HG03039 (cell line): ENCODE measurements around the gene CACNA2D3.

Source experiments
- ATAC-seq: cut with Tn5 transposase; IDR thresholded peaks from one replicate; pipeline ENCODE4 v1.9.1; 2021; ENCODE audit warnings: mild to moderate bottlenecking, moderate library complexity; ENCODE audit not compliant: unreplicated experiment

Gene CACNA2D3

GRCh38 chr3:54713031-54713430, 590.7 kb downstream of the CACNA2D3 start:
- no peak for ATAC-seq

GRCh38 chr3:54713455-54713854, 591.1 kb downstream of the CACNA2D3 start:
- no peak for ATAC-seq

- no peak for ATAC-seq
Measured at GRCh38 chr3:54714035-54714434, 591.7 kb downstream of the CACNA2D3 start.

- no peak for ATAC-seq
Measured at GRCh38 chr3:54717506-54717905, 595.2 kb downstream of the CACNA2D3 start.

GRCh38 chr3:54719914-54720313, 597.6 kb downstream of the CACNA2D3 start:
- ATAC-seq: no peak

- ATAC-seq: no peak
Measured at GRCh38 chr3:54720604-54721003, 598.3 kb downstream of the CACNA2D3 start.

GRCh38 chr3:54731732-54732445, 609.5 kb downstream of the CACNA2D3 start:
- ATAC-seq: no peak

- no peak for ATAC-seq
Measured at GRCh38 chr3:54733106-54734006, 611.0 kb downstream of the CACNA2D3 start.

GRCh38 chr3:54736459-54736858, 614.1 kb downstream of the CACNA2D3 start:
- ATAC-seq: no peak

GRCh38 chr3:54743755-54744154, 621.4 kb downstream of the CACNA2D3 start:
- ATAC-seq: no peak

- ATAC-seq: no peak
Measured at GRCh38 chr3:54744291-54744690, 621.9 kb downstream of the CACNA2D3 start.

- no peak for ATAC-seq
Measured at GRCh38 chr3:54745843-54746242, 623.5 kb downstream of the CACNA2D3 start.

GRCh38 chr3:54746722-54747121, 624.4 kb downstream of the CACNA2D3 start:
- no peak for ATAC-seq

- no peak for ATAC-seq
Measured at GRCh38 chr3:54755756-54756155, 633.4 kb downstream of the CACNA2D3 start.

- ATAC-seq: no peak
Measured at GRCh38 chr3:54756330-54756731, 634.0 kb downstream of the CACNA2D3 start.

GRCh38 chr3:54758461-54758860, 636.1 kb downstream of the CACNA2D3 start:
- ATAC-seq: no peak

GRCh38 chr3:54759166-54759565, 636.8 kb downstream of the CACNA2D3 start:
- no peak for ATAC-seq

GRCh38 chr3:54760201-54760600, 637.8 kb downstream of the CACNA2D3 start:
- ATAC-seq: no peak

GRCh38 chr3:54761637-54762036, 639.3 kb downstream of the CACNA2D3 start:
- ATAC-seq: no peak

- ATAC-seq: no peak
Measured at GRCh38 chr3:54764911-54765310, 642.6 kb downstream of the CACNA2D3 start.

GRCh38 chr3:54771050-54771449, 648.7 kb downstream of the CACNA2D3 start:
- ATAC-seq: no peak

- no peak for ATAC-seq
Measured at GRCh38 chr3:54772051-54772450, 649.7 kb downstream of the CACNA2D3 start.
